Measurements from ENCODE around the gene C20orf141.

The C20orf141 gene

DNA sequence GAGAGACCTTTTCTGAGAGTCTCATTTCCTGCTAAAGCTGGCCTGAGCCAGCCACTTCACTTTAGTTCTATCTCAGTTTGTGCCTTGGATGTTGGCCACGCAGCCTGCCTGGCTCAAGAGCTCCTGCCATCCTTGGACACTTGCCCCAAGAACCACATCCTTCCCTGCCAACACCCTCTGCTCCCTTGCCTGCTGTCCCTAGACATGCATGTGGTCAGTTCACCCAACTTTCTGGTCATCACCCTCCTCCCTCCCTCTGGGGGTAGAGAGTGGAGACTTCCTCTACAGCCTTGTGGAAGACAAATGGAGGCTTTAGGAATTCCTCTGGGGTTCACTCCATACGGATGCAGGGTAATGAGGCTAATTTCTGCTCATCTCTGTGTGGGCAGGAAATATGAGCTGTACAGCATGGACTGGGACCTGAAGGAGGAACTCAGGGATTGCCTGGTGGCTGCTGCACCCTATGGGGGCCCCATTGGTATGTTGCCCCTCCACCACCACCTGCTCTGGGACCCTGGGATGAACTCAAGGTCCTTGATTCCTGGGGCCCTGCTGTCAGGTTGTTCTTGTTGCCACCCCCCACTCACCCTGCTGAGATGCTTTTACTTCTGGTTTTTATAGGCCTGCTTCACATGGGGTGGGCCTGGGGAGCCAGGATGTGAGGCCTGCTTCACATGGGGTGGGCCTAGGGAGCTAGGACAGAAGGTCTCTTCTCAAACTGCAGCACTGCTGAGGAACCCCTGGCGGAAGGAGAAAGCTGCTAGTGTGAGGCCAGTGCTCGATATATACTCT, 44.7 kb downstream of the C20orf141 start:
- DNase-seq, result peak; percentile 7

DNA sequence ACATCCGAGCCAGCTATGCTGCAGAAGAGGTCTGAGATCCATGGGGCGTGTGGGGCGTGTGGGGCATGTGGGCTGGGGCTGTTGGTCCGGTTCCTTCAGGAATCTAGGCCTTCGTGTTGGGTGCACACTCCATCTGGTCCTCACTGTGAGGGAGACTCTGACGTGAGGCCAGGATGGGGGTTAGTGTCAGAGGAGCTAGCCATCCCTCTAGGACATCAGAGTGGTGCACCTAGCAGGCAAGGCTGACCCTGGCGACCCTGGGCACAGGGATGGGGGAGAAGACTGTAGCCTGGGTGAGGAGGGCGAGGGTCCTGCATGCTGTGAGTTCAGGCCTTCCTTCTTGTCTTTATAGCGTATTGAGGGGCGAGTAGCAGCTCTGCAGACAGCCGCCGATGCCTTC, 49.8 kb downstream of the C20orf141 start:
- DNase-seq, result no peak

DNA sequence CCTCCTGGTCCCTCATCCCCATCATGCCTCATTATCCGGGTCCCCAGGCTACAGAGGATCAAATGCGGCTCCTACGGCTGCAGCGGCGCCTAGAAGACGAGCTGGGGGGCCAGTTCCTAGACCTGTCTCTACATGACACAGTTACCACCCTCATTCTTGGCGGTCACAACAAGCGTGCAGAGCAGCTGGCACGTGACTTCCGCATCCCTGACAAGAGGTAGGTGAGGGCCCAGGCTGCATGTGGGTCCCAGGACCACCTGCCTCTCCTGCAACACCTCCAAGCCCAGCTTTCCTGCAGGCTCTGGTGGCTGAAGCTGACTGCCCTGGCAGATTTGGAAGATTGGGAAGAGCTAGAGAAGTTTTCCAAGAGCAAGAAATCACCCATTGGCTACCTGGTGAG, 50.3 kb downstream of the C20orf141 start:
- DNase-seq, result no peak

All from fibroblast of upper back skin (primary cell).